A549 (cell line): Measurements from ENCODE around the gene OSBPL9. TPM values are rescaled to one million over a fixed set of nuclear protein-coding genes. Genes with fewer than 3 reads are reported as not detected.

Experiments used
- ATAC-seq, 2 experiments: fragments of 200-7000 bp in 1 of 2; fragments of >200 bp in 1 of 2; cut with Nextera tagmentation in 1 of 2; cut with Tn5 transposase in 1 of 2; 3 replicates each; pipeline versions ENCODE4 v1.8.0 to v1.9.1; 2018 to 2020; ENCODE audit warnings: mild to moderate bottlenecking in 1 of 2, moderate library complexity in 1 of 2
- CTCF ChIA-PET: fragments of 300-600 bp; sonication (Branson Sonifier 250); formaldehyde crosslinking; extraction: SDS; loops from one replicate; lab custom pipeline; 2021; ENCODE audit warnings: antibody characterized with exemption, inconsistent platforms; lab: Yijun Ruan, JAX
- POLR2A ChIA-PET: fragments of 350-600 bp; formaldehyde crosslinking; extraction: SDS; loops from one replicate; lab custom pipeline; 2021; ENCODE audit warnings: antibody characterized with exemption, inconsistent platforms; lab: Yijun Ruan, JAX
- DNase-seq, 2 experiments: peaks; one replicate each; pipeline versions ENCODE4 v3.0.0 to v3.0.0-alpha.2; 2011 to 2016; ENCODE audit warnings: low read depth in 1 of 2, low spot score in 1 of 2
- FAIRE-seq: peaks from 2 replicates; lab custom pipeline; 2011; peaks lifted over from hg19 to GRCh38; lab: Jason Lieb, UNC
- H3K27ac ChIP-seq, 2 experiments: fragments of >200 bp; sonication (Bioruptor Twin); formaldehyde crosslinking; 3 replicates each; pipeline ENCODE4 v1.5.1; 2016 to 2017
- H3K4me1 ChIP-seq: fragments of >200 bp; sonication (Bioruptor Twin); formaldehyde crosslinking; 3 replicates; pipeline ENCODE4 v1.6.1; 2016
- H3K4me2 ChIP-seq: fragments of >200 bp; sonication (Bioruptor Twin); formaldehyde crosslinking; 3 replicates; pipeline ENCODE4 v1.6.1; 2016
- H3K4me3 ChIP-seq: fragments of >200 bp; sonication (Bioruptor Twin); formaldehyde crosslinking; 3 replicates; pipeline ENCODE4 v1.5.1; 2016
- H3K9me3 ChIP-seq: fragments of >200 bp; sonication (Bioruptor Twin); formaldehyde crosslinking; 3 replicates; pipeline ENCODE4 v1.6.1; 2016
- BHLHE40 ChIP-seq: IDR thresholded peaks from 2 replicates; pipeline ENCODE4 v1.6.1; 2012; ENCODE audit warnings: low read depth, low read length, inconsistent platforms
- CBX2 ChIP-seq: fragments of 200-600 bp; sonication (generic); IDR thresholded peaks from 2 replicates; pipeline ENCODE4 v1.6.1; 2016; ENCODE audit warnings: low read depth, mild to moderate bottlenecking, borderline replicate concordance
- CHD2 ChIP-seq: fragments of 150-350 bp; IDR thresholded peaks from 2 replicates; pipeline ENCODE4 v1.6.1; 2014; ENCODE audit warnings: low read length; ENCODE audit not compliant: partially characterized antibody
- CTCF ChIP-seq: fragments of >200 bp; sonication (Bioruptor Twin); formaldehyde crosslinking; IDR thresholded peaks from 3 replicates; pipeline ENCODE4 v1.5.1; 2016
- EHF ChIP-seq: fragments of 250-450 bp; sonication (Bioruptor Pico); IDR thresholded peaks from 2 replicates; pipeline ENCODE4 v1.5.0; 2020; ENCODE audit warnings: mild to moderate bottlenecking
- EHMT2 ChIP-seq: fragments of 200-600 bp; sonication (generic); IDR thresholded peaks from 2 replicates; pipeline ENCODE4 v1.6.1; 2016; ENCODE audit warnings: antibody characterized with exemption, low read depth, mild to moderate bottlenecking, moderate library complexity
- ELK1 ChIP-seq: fragments of 150-350 bp; IDR thresholded peaks from 2 replicates; pipeline ENCODE4 v1.6.1; 2014; ENCODE audit warnings: low read depth, mild to moderate bottlenecking, low read length
- ESRRA ChIP-seq: fragments of 150-350 bp; IDR thresholded peaks from 2 replicates; pipeline ENCODE4 v1.6.1; 2014; ENCODE audit warnings: mild to moderate bottlenecking, low read length, borderline replicate concordance
- FOSB ChIP-seq: fragments of 250-450 bp; sonication (Bioruptor Pico); IDR thresholded peaks from 2 replicates; pipeline ENCODE4 v1.5.0; 2020; ENCODE audit warnings: mild to moderate bottlenecking, moderate library complexity
- FOSL2 ChIP-seq, 2 experiments: fragments of 450-650 bp in 1 of 2; fragments of >200 bp in 1 of 2; sonication (Bioruptor Twin) in 1 of 2; formaldehyde crosslinking; IDR thresholded peaks; 2 replicates each; pipeline versions ENCODE4 v1.5.0 to v1.6.1; 2016 to 2020; ENCODE audit warnings: mild to moderate bottlenecking in 1 of 2, moderate library complexity in 1 of 2
- FOXS1 ChIP-seq: fragments of 250-450 bp; sonication (Bioruptor Pico); IDR thresholded peaks from 2 replicates; pipeline ENCODE4 v1.5.0; 2020; ENCODE audit warnings: mild to moderate bottlenecking, moderate library complexity
- HEYL ChIP-seq: fragments of 250-450 bp; sonication (Bioruptor Pico); IDR thresholded peaks from 2 replicates; pipeline ENCODE4 v1.8.0; 2021; ENCODE audit warnings: mild to moderate bottlenecking, moderate library complexity
- HMGXB4 ChIP-seq: fragments of 250-450 bp; sonication (Bioruptor Pico); IDR thresholded peaks from 2 replicates; pipeline ENCODE4 v1.5.0; 2021; ENCODE audit warnings: mild to moderate bottlenecking, moderate library complexity, borderline replicate concordance
- MAZ ChIP-seq: fragments of 150-350 bp; IDR thresholded peaks from 2 replicates; pipeline ENCODE4 v1.6.1; 2014; ENCODE audit warnings: antibody characterized with exemption, low read depth, low read length, borderline replicate concordance
- MYC ChIP-seq: IDR thresholded peaks from 2 replicates; pipeline ENCODE4 v1.6.1; 2012; ENCODE audit warnings: mild to moderate bottlenecking, inconsistent platforms, low read length, improper control_type of control experiment, borderline replicate concordance
- NPAS2 ChIP-seq: fragments of 250-450 bp; sonication (Bioruptor Pico); IDR thresholded peaks from 2 replicates; pipeline ENCODE4 v1.8.0; 2022; ENCODE audit warnings: mild to moderate bottlenecking, moderate library complexity, borderline replicate concordance
- RAD21 ChIP-seq, 2 experiments: fragments of >200 bp in 1 of 2; sonication (Bioruptor Twin) in 1 of 2; formaldehyde crosslinking in 1 of 2; IDR thresholded peaks in 1 of 2; conservative IDR thresholded peaks in 1 of 2; 2 replicates in 1 of 2; 3 replicates in 1 of 2; pipeline ENCODE4 v1.6.1; 2012 to 2018; ENCODE audit warnings: inconsistent platforms in 1 of 2
- RARB ChIP-seq: fragments of 250-450 bp; sonication (Bioruptor Pico); IDR thresholded peaks from 2 replicates; pipeline ENCODE4 v1.8.0; 2021; ENCODE audit warnings: mild to moderate bottlenecking, moderate library complexity
- RNF2 ChIP-seq: fragments of 200-600 bp; sonication (generic); IDR thresholded peaks from 2 replicates; pipeline ENCODE4 v1.6.1; 2016; ENCODE audit warnings: low read depth, mild to moderate bottlenecking, antibody characterized with exemption, moderate library complexity, borderline replicate concordance
- TP53 ChIP-seq: fragments of 250-450 bp; sonication (Bioruptor Pico); IDR thresholded peaks from 2 replicates; pipeline ENCODE4 v1.5.0; 2021; ENCODE audit warnings: mild to moderate bottlenecking, moderate library complexity
- ZNF302 ChIP-seq: fragments of 250-450 bp; sonication (Bioruptor Pico); IDR thresholded peaks from 2 replicates; pipeline ENCODE4 v1.9.0; 2021; ENCODE audit warnings: inconsistent platforms, mild to moderate bottlenecking, moderate library complexity
- WGBS: methylation state at CpG from one replicate; pipeline ENCODE4 v1.1.6; 2017; ENCODE audit errors: missing lambda C conversion rate; 5-methylcytosine and 5-hydroxymethylcytosine counted together
- polyA plus RNA-seq, 4 experiments: library from polyadenylated mRNA; depleted of rRNA in 3 of 4; stranded (reverse); fragments of >200 nt; fragmentation: RNase III in 1 of 4; extraction: RNeasy Plus Mini Kit Qiagen cat#74134 plus additional on column Dnase treatment in 1 of 4; gene quantifications; 2 replicates in 3 of 4; 3 replicates in 1 of 4; pipeline ENCODE4 v1.2.3, GENCODE V29; 2011 to 2017
- TF ChIP-seq, protein P1 (sequence below): fragments of 200-600 bp; sonication (generic); IDR thresholded peaks from 2 replicates; pipeline ENCODE4 v1.6.1; 2016; ENCODE audit warnings: antibody characterized with exemption, mild to moderate bottlenecking, moderate library complexity
- TF ChIP-seq, protein P2 (sequence below): fragments of >200 bp; sonication (Bioruptor Twin); formaldehyde crosslinking; IDR thresholded peaks from 2 replicates; pipeline ENCODE4 v1.6.1; 2016
- TF ChIP-seq, protein P3 (sequence below): IDR thresholded peaks from 2 replicates; pipeline ENCODE4 v1.6.1; 2012

OSBPL9 gene
- polyA plus RNA-seq, 2 of the 4 experiments (the other 2 are of a cell fraction): 52.6 to 93.7 TPM

GRCh38 chr1:51592711-51593110 lies 24.2 kb upstream of the OSBPL9 start:
- DNase-seq (no peak), FAIRE-seq (no peak), ATAC-seq (no peak)
- Histone ChIP-seq H3K4me1 (no peaks in the 10 kb centered on the region), H3K27ac (no peak overlapping the region), H3K4me2 (no peak overlapping the region), H3K9me3 (no peaks in the 10 kb centered on the region), H3K4me3 (no peak overlapping the region)
- CTCF ChIA-PET: no interaction called here
- TF ChIP-seq MYC (no peak), HMGXB4 (CRISPR knock-in tag) (no peak), CBX2 (no peak), EHMT2 (no peak), RARB (CRISPR knock-in tag) (no peak), RAD21 (conservative IDR thresholded peaks at IDR 0.05 in 1 of 2, IDR thresholded peaks at IDR 0.05 in 1 of 2) (no peak), ELK1 (no peak), BHLHE40 (no peak), FOXS1 (CRISPR knock-in tag) (no peak), ESRRA (no peak)
- TF ChIP-seq, protein P1, sequence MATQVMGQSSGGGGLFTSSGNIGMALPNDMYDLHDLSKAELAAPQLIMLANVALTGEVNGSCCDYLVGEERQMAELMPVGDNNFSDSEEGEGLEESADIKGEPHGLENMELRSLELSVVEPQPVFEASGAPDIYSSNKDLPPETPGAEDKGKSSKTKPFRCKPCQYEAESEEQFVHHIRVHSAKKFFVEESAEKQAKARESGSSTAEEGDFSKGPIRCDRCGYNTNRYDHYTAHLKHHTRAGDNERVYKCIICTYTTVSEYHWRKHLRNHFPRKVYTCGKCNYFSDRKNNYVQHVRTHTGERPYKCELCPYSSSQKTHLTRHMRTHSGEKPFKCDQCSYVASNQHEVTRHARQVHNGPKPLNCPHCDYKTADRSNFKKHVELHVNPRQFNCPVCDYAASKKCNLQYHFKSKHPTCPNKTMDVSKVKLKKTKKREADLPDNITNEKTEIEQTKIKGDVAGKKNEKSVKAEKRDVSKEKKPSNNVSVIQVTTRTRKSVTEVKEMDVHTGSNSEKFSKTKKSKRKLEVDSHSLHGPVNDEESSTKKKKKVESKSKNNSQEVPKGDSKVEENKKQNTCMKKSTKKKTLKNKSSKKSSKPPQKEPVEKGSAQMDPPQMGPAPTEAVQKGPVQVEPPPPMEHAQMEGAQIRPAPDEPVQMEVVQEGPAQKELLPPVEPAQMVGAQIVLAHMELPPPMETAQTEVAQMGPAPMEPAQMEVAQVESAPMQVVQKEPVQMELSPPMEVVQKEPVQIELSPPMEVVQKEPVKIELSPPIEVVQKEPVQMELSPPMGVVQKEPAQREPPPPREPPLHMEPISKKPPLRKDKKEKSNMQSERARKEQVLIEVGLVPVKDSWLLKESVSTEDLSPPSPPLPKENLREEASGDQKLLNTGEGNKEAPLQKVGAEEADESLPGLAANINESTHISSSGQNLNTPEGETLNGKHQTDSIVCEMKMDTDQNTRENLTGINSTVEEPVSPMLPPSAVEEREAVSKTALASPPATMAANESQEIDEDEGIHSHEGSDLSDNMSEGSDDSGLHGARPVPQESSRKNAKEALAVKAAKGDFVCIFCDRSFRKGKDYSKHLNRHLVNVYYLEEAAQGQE: no peak
- TF ChIP-seq, protein P2, sequence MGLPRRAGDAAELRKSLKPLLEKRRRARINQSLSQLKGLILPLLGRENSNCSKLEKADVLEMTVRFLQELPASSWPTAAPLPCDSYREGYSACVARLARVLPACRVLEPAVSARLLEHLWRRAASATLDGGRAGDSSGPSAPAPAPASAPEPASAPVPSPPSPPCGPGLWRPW: no peak
- TF ChIP-seq, protein P3, sequence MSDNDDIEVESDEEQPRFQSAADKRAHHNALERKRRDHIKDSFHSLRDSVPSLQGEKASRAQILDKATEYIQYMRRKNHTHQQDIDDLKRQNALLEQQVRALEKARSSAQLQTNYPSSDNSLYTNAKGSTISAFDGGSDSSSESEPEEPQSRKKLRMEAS: no peak
- POLR2A ChIA-PET: no interaction called here

GRCh38 chr1:51594716-51595115 lies 22.2 kb upstream of the OSBPL9 start:
- no peak overlapping the region for H3K4me3 ChIP-seq
- WGBS: 85% methylated on average over 16 of the region's 20 CpGs
- TF ChIP-seq CHD2 (no peak), HEYL (CRISPR knock-in tag) (no peak), FOSB (CRISPR knock-in tag) (no peak), FOSL2 (IDR thresholded peaks at IDR 0.05) (no peak), FOSL2 (CRISPR knock-in tag; IDR thresholded peaks at IDR 0.05) (no peak), ZNF302 (CRISPR knock-in tag) (no peak), MAZ (no peak), RAD21 (conservative IDR thresholded peaks at IDR 0.05 in 1 of 2, IDR thresholded peaks at IDR 0.05 in 1 of 2) (no peak), FOXS1 (CRISPR knock-in tag) (no peak), EHF (no peak), NPAS2 (CRISPR knock-in tag) (no peak), RNF2 (no peak), CTCF (no peak), TP53 (CRISPR knock-in tag) (no peak)
- TF ChIP-seq, all 56 proteins: peak for 0
- CTCF ChIA-PET: no interaction called here
- Histone ChIP-seq H3K4me2 (no peak overlapping the region), H3K9me3 (no peaks in the 10 kb centered on the region), H3K4me1 (no peaks in the 10 kb centered on the region), H3K27ac (no peak overlapping the region)
- FAIRE-seq (no peak), ATAC-seq (no peak), DNase-seq (no peak)
- POLR2A ChIA-PET: no interaction called here
